Adrenal gland (tissue), 5 donors: ENCODE data around the gene AGTPBP1.

Experiments
- CTCF ChIP-seq, 6 experiments: fragments of 450-650 bp in 4 of 6; fragments of 200-600 bp in 2 of 6; sonication (generic) in 1 of 6; IDR thresholded peaks; 1 replicate in 5 of 6; 2 replicates in 1 of 6; pipeline versions ENCODE4 v1.5.1 to v1.8.0; 2016 to 2021; ENCODE audit warnings: antibody characterized with exemption in 6 of 6, mild to moderate bottlenecking in 2 of 6, moderate library complexity in 1 of 6
- POLR2A ChIP-seq, 2 donors: fragments of 450-650 bp; IDR thresholded peaks; one replicate each; pipeline ENCODE4 v1.6.1; 2017; ENCODE audit warnings: antibody characterized with exemption in 2 of 2, mild to moderate bottlenecking in 2 of 2, moderate library complexity in 1 of 2
- donor health status: DM: no; HTN: no; CAD: no.

- no peak for TF ChIP-seq CTCF (IDR thresholded peaks at IDR 0.05)
- peak in 1 of 2 donors; percentile 6 for TF ChIP-seq POLR2A (IDR thresholded peaks at IDR 0.05)
Measured at GRCh38 chr9:85522459-85523092, 219.2 kb downstream of the AGTPBP1 start.
